Measurements from ENCODE around the gene PGRMC1.
"Not testable (repeated sequence)": the region's sequence is repeated elsewhere in the genome, so short reads cannot be mapped to it uniquely, and the experiment has no call there.

PGRMC1 gene

GRCh38 chrX:119235872-119236622, at the start of gene PGRMC1:
PGRMC1 (plus strand) TSS chrX:119236285; CDS start chrX:119236364, 79 bp downstream.
- DNase-seq (ENCODE audit: low read depth), result no peak

- DNase-seq (ENCODE audit: low read depth), result no peak
Measured at GRCh38 chrX:119186763-119187162, 49.3 kb upstream of the PGRMC1 start.

GRCh38 chrX:119187298-119187697, 48.8 kb upstream of the PGRMC1 start:
- no peak for DNase-seq (ENCODE audit: low read depth)

- no peak for DNase-seq (ENCODE audit: low read depth)
Measured at GRCh38 chrX:119189115-119189514, 47.0 kb upstream of the PGRMC1 start.

GRCh38 chrX:119189595-119189994, 46.5 kb upstream of the PGRMC1 start:
- DNase-seq (ENCODE audit: low read depth), result no peak

GRCh38 chrX:119190091-119190681, 45.9 kb upstream of the PGRMC1 start:
- DNase-seq (ENCODE audit: low read depth), result no peak

GRCh38 chrX:119190831-119191230, 45.3 kb upstream of the PGRMC1 start:
- DNase-seq (ENCODE audit: low read depth), result no peak

GRCh38 chrX:119194621-119195020, 41.5 kb upstream of the PGRMC1 start:
- DNase-seq (ENCODE audit: low read depth), result no peak

- DNase-seq (ENCODE audit: low read depth), result no peak
Measured at GRCh38 chrX:119201570-119201969, 34.5 kb upstream of the PGRMC1 start.

GRCh38 chrX:119206203-119206602, 29.9 kb upstream of the PGRMC1 start:
- no peak for DNase-seq (ENCODE audit: low read depth)

- not testable (repeated sequence) for DNase-seq (ENCODE audit: low read depth)
Measured at GRCh38 chrX:119207483-119207882, 28.6 kb upstream of the PGRMC1 start.

- no peak for DNase-seq (ENCODE audit: low read depth)
Measured at GRCh38 chrX:119208401-119209057, 27.6 kb upstream of the PGRMC1 start.

GRCh38 chrX:119210931-119211648, 25.0 kb upstream of the PGRMC1 start:
- DNase-seq (ENCODE audit: low read depth), result not testable (repeated sequence)

- DNase-seq (ENCODE audit: low read depth), result no peak
Measured at GRCh38 chrX:119211649-119212014, 24.5 kb upstream of the PGRMC1 start.

GRCh38 chrX:119218198-119218597, 17.9 kb upstream of the PGRMC1 start:
- DNase-seq (ENCODE audit: low read depth), result no peak

GRCh38 chrX:119222932-119223331, 13.2 kb upstream of the PGRMC1 start:
- no peak for DNase-seq (ENCODE audit: low read depth)

- no peak for DNase-seq (ENCODE audit: low read depth)
Measured at GRCh38 chrX:119223783-119224182, 12.3 kb upstream of the PGRMC1 start.

GRCh38 chrX:119226446-119226845, 9.6 kb upstream of the PGRMC1 start:
- DNase-seq (ENCODE audit: low read depth), result no peak

GRCh38 chrX:119228512-119229252, 7.4 kb upstream of the PGRMC1 start:
- peak; percentile 75 for DNase-seq (ENCODE audit: low read depth)

GRCh38 chrX:119229253-119229615, 6.9 kb upstream of the PGRMC1 start:
- DNase-seq (ENCODE audit: low read depth), result no peak

- DNase-seq (ENCODE audit: low read depth), result no peak
Measured at GRCh38 chrX:119230850-119231249, 5.2 kb upstream of the PGRMC1 start.

GRCh38 chrX:119231936-119232445, 4.1 kb upstream of the PGRMC1 start:
- DNase-seq (ENCODE audit: low read depth), result no peak

All from HS-27A (cell line).